Measurements from ENCODE around the gene BRINP2. TPM values are rescaled to one million over a fixed set of nuclear protein-coding genes. Genes with fewer than 3 reads are reported as not detected.

Gene BRINP2
- total RNA-seq, 1 donor = not detected

DNA sequence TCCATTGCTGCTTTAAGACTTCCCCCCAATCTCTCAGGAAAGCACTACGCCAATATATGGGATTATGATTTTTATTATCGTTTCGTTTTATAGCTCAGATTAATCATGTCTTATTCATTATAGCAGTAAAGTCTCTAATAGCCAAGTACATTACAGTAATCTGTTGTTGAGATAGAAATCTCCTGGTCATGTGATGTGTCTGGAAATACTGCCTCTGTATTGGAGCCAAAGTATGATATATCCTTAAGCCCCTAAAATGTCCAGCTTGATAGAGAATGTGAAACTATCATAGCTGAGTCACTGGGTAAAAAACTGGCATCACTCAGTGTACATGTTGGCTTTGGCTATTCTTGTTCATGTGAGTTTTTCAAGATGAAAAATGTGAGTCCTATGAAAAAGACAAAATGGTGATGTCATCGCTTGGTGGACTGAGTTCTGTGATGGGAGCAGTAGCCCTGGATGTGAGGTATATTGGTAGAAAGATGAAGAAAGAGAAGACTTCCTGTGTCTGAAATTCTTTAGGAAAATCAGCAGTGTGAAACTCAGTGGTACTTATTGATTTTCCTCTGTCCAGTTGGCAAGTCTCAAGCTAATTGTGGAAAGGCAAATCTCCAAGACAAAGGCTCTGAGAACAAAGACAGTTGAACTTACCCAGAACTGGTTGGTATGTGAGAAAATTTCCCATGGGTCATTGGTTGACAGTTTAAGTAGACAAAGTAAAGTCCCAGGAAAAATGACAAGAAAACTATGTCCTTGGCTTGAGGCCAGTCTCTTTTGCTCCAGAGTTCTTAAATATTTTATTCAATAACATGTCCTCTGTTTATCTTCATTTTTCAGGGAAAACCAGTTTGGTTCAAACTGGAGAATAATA lies 76.2 kb downstream of the BRINP2 start:
- TF ChIP-seq CTCF (IDR thresholded peaks at IDR 0.05; ENCODE audit: insufficient read depth, low read depth, low read length) = no peak
- no peak overlapping the region for H3K4me3 ChIP-seq (ENCODE audit: low read depth, low read length)
- peak; percentile 27 for DNase-seq (ENCODE audit: low read depth)

DNA sequence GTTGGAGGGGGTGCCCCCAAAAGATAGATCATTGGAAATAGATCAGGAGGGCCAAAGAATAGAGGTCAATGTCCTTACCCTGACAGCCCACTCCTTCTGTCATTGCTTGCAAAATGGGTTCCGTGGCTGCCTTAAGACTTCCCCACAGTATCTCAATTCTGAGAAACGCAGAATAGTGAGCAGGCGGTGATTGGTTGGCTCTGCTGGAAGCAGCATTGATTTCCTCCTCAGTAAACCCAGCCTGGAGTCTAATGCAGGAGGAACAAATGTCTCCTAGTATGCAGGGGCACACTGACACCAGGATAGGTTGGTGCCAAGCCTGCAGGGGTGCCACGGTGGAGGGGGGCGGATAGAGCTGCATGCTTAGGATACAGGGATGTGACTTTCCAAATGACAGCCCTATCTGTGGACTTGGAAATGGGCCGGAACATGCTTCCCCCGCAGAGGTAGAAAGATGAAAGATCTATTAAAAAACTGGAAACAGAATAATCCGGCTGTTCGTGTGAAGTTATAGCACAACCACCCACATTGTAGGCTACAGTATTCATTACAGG lies 76.9 kb downstream of the BRINP2 start:
- no peak overlapping the region for H3K4me3 ChIP-seq (ENCODE audit: low read depth, low read length)
- TF ChIP-seq CTCF (IDR thresholded peaks at IDR 0.05; ENCODE audit: insufficient read depth, low read depth, low read length) = no peak
- DNase-seq (ENCODE audit: low read depth) = no peak

GRCh38 chr1:177248258-177248657 lies 77.5 kb downstream of the BRINP2 start:
- DNase-seq (ENCODE audit: low read depth) = no peak
- H3K4me3 ChIP-seq (ENCODE audit: low read depth, low read length) = no peak overlapping the region
- no peak for TF ChIP-seq CTCF (IDR thresholded peaks at IDR 0.05; ENCODE audit: insufficient read depth, low read depth, low read length)

GRCh38 chr1:177249231-177249630 lies 78.5 kb downstream of the BRINP2 start:
- no peak for TF ChIP-seq CTCF (IDR thresholded peaks at IDR 0.05; ENCODE audit: insufficient read depth, low read depth, low read length)
- no peak for DNase-seq (ENCODE audit: low read depth)
- H3K4me3 ChIP-seq (ENCODE audit: low read depth, low read length) = no peak overlapping the region

- TF ChIP-seq CTCF (IDR thresholded peaks at IDR 0.05; ENCODE audit: insufficient read depth, low read depth, low read length) = no peak
- DNase-seq (ENCODE audit: low read depth) = no peak
- no peak overlapping the region for H3K4me3 ChIP-seq (ENCODE audit: low read depth, low read length)
These were observed 82.1 kb downstream of the BRINP2 start for GRCh38 chr1:177252877-177253276.

- H3K4me3 ChIP-seq (ENCODE audit: low read depth, low read length) = no peak overlapping the region
- peak; percentile 9 for DNase-seq (ENCODE audit: low read depth)
- TF ChIP-seq CTCF (IDR thresholded peaks at IDR 0.05; ENCODE audit: insufficient read depth, low read depth, low read length) = no peak
These were observed 84.7 kb downstream of the BRINP2 start for GRCh38 chr1:177255411-177255810.

All from fibroblast of villous mesenchyme (primary cell).